ENCODE results near the gene AKR1C4. TPM values are rescaled to one million over a fixed set of nuclear protein-coding genes. Genes with fewer than 3 reads are reported as not detected.
A peak's percentile ranks its signal among the peaks of the same experiment; 100 is the strongest.
"Not testable (repeated sequence)": the region's sequence is repeated elsewhere in the genome, so short reads cannot be mapped to it uniquely, and the experiment has no call there.

AKR1C4 gene
- total RNA-seq, 1 donor from 2014 or later: not detected

- H3K9me3 Mint-ChIP-seq: peaks cover 4% of the 10 kb centered on the region
- H3K4me1 Mint-ChIP-seq: no peaks in the 10 kb centered on the region
Measured at GRCh38 chr10:5229019-5229418, 32.4 kb downstream of the AKR1C4 start.

GRCh38 chr10:5233324-5233723, 36.7 kb downstream of the AKR1C4 start:
- no peak for TF ChIP-seq CTCF (conservative IDR thresholded peaks at IDR 0.05)
- H3K27me3 Mint-ChIP-seq (ENCODE audit: low read depth): no peaks in the 10 kb centered on the region
- H3K9me3 Mint-ChIP-seq: peaks cover 16% of the 10 kb centered on the region
- H3K27ac Mint-ChIP-seq (ENCODE audit: unreplicated experiment): no peak overlapping the region
- DNase-seq (ENCODE audit: low read depth, low spot score): no peak
- H3K36me3 Mint-ChIP-seq (ENCODE audit: low read depth): peaks cover 6% of the 10 kb centered on the region
- H3K4me1 Mint-ChIP-seq: no peaks in the 10 kb centered on the region
- H3K4me3 Mint-ChIP-seq: no peak overlapping the region

More at GRCh38 chr10:5229019-5229418, 32.4 kb downstream of the AKR1C4 start:
- no peak for TF ChIP-seq CTCF (conservative IDR thresholded peaks at IDR 0.05)
- no peak overlapping the region for H3K4me3 Mint-ChIP-seq
- DNase-seq (ENCODE audit: low read depth, low spot score): no peak
- no peak overlapping the region for H3K27ac Mint-ChIP-seq (ENCODE audit: unreplicated experiment)
- H3K36me3 Mint-ChIP-seq (ENCODE audit: low read depth): peaks cover 3% of the 10 kb centered on the region
- no peaks in the 10 kb centered on the region for H3K27me3 Mint-ChIP-seq (ENCODE audit: low read depth)

DNA sequence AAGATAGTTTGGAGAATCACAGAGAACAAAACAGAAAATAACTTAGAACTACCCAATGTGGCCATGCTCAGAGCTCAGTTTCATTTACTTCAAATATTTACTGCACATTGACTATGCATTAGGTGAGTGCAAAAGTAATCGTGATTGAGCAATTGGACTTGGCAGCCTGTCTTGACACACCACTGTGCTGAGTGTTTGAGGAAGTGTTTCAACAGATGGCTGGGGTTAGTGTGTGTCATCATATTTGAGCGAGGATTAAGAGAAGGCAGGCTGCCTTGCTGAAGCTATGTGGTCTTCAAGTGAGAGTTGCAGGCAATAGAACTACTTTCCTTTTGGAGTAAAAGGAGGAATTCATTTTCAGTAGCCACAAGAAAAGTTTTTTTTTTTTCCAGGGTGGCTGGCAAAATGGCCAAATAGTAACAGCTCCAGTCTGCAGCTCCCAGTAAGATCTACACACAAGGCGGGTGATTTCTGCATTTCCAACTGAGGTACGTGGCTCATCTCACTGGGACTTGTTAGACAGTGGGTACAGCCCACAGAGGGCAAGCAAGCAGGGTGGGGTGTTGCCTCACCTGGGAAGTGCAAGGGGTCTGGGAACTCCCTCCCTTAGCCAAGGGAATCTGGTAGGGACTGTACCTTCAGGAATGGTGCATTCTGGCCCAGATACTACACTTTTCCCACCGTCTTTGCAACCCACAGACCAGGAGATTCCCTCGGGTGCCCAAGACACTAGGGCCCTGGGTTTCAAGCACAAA, 37.6 kb downstream of the AKR1C4 start:
- Mint-ChIP-seq H3K27ac (ENCODE audit: unreplicated experiment) (peak overlapping the region; percentile 22), H3K36me3 (ENCODE audit: low read depth) (peaks cover 9% of the 10 kb centered on the region), H3K4me1 (no peaks in the 10 kb centered on the region), H3K27me3 (ENCODE audit: low read depth) (no peaks in the 10 kb centered on the region), H3K9me3 (peaks cover 16% of the 10 kb centered on the region), H3K4me3 (no peak overlapping the region)
- no peak for DNase-seq (ENCODE audit: low read depth, low spot score)
- no peak for TF ChIP-seq CTCF (conservative IDR thresholded peaks at IDR 0.05)

GRCh38 chr10:5237541-5237940, 40.9 kb downstream of the AKR1C4 start:
- H3K27ac Mint-ChIP-seq (ENCODE audit: unreplicated experiment); H3K36me3 Mint-ChIP-seq (ENCODE audit: low read depth); H3K27me3 Mint-ChIP-seq (ENCODE audit: low read depth); H3K4me3 Mint-ChIP-seq; H3K4me1 Mint-ChIP-seq; DNase-seq (ENCODE audit: low read depth, low spot score): not testable (repeated sequence)
- H3K9me3 Mint-ChIP-seq: peaks cover 28% of the 10 kb centered on the region

GRCh38 chr10:5242585-5242984, 45.9 kb downstream of the AKR1C4 start:
- DNase-seq (ENCODE audit: low read depth, low spot score): no peak
- no peaks in the 10 kb centered on the region for H3K4me1 Mint-ChIP-seq
- no peak overlapping the region for H3K27ac Mint-ChIP-seq (ENCODE audit: unreplicated experiment)
- no peak for TF ChIP-seq CTCF (conservative IDR thresholded peaks at IDR 0.05)
- peaks cover 6% of the 10 kb centered on the region for H3K36me3 Mint-ChIP-seq (ENCODE audit: low read depth)
- H3K9me3 Mint-ChIP-seq: peaks cover 23% of the 10 kb centered on the region
- peaks cover 3% of the 10 kb centered on the region for H3K27me3 Mint-ChIP-seq (ENCODE audit: low read depth)
- no peak overlapping the region for H3K4me3 Mint-ChIP-seq

GRCh38 chr10:5243521-5243987, 46.9 kb downstream of the AKR1C4 start:
- H3K4me1 Mint-ChIP-seq: no peaks in the 10 kb centered on the region
- peaks cover 17% of the 10 kb centered on the region for H3K9me3 Mint-ChIP-seq
- H3K4me3 Mint-ChIP-seq: no peak overlapping the region
- no peak overlapping the region for H3K27ac Mint-ChIP-seq (ENCODE audit: unreplicated experiment)
- no peak for DNase-seq (ENCODE audit: low read depth, low spot score)
- peaks cover 3% of the 10 kb centered on the region for H3K27me3 Mint-ChIP-seq (ENCODE audit: low read depth)
- peaks cover 3% of the 10 kb centered on the region for H3K36me3 Mint-ChIP-seq (ENCODE audit: low read depth)
- no peak for TF ChIP-seq CTCF (conservative IDR thresholded peaks at IDR 0.05)

Measured in neural crest cell (in vitro differentiated cells).